Measurements from ENCODE around the gene SHH. TPM values are rescaled to one million over a fixed set of nuclear protein-coding genes. Genes with fewer than 3 reads are reported as not detected.

Gene SHH
- total and polyA plus RNA-seq, 2 of the 13 experiments (the other 11 are each of a cell fraction or from before 2014, with no cell fraction given) = 1.9 to 3.4 TPM

DNA sequence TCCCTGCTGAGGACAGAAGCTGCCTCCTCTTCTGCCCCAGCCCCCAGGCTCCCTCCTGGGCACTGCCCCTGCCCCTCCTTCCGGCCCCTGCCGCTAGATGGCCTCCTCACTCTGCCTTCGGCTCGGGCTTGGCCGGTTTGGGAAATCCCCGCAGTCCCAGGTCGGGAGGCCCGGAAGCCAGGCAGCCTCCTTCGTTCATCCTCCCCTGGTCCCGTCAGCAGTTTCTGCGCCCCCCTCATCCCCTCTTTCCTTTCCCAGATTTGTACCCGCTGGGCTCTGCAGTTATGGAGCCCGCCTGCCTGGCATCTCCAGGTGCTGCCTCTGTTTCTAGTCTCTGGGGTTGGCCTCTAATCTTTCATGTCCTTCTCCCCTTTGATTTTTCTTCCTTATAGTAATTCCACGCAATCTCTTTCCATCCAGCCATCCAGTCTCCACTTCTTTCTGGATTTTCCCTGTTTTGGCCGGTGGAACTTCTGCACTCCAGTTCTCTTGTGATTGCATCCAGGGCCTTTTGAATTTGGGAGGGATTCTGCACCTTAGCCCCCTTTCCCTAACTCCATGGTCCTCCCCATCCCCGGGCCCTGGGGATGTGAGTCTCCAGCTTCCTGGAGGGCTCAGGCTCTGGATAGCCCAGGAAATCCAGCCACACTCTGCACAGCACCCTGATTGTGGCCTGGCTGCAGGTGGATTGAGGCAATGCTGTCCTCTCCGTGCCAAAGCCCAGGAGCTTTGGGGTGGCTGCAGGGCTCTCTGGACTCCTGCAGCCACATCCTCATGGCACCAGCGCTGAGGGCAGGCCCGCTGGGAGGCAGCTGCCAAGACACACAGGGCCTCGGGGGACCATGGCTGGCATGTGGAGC, 3.3 kb upstream of the SHH start (continued):
- TF ChIP-seq, protein P1, sequence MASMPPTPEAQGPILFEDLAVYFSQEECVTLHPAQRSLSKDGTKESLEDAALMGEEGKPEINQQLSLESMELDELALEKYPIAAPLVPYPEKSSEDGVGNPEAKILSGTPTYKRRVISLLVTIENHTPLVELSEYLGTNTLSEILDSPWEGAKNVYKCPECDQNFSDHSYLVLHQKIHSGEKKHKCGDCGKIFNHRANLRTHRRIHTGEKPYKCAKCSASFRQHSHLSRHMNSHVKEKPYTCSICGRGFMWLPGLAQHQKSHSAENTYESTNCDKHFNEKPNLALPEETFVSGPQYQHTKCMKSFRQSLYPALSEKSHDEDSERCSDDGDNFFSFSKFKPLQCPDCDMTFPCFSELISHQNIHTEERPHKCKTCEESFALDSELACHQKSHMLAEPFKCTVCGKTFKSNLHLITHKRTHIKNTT (CRISPR knock-in tag; IDR thresholded peaks at IDR 0.05) = no peak
- no peak for TF ChIP-seq ZNF234 (CRISPR knock-in tag; conservative IDR thresholded peaks at IDR 0.05)
- TF ChIP-seq ZNF558 (CRISPR knock-in tag; IDR thresholded peaks at IDR 0.05; ENCODE audit: borderline replicate concordance) = no peak
- TF ChIP-seq KDM3A (CRISPR knock-in tag; IDR thresholded peaks at IDR 0.05; ENCODE audit: low read depth) = 0 out of 2 replicates have a peak, but pooled peaks have one; percentile 45
- TF ChIP-seq SSRP1 (CRISPR knock-in tag; IDR thresholded peaks at IDR 0.05) = no peak
- no peak for TF ChIP-seq ARNTL (CRISPR knock-in tag; IDR thresholded peaks at IDR 0.05)
- no peak for TF ChIP-seq ZNF33A (CRISPR knock-in tag; IDR thresholded peaks at IDR 0.05; ENCODE audit: borderline replicate concordance)
- TF ChIP-seq, protein P2, sequence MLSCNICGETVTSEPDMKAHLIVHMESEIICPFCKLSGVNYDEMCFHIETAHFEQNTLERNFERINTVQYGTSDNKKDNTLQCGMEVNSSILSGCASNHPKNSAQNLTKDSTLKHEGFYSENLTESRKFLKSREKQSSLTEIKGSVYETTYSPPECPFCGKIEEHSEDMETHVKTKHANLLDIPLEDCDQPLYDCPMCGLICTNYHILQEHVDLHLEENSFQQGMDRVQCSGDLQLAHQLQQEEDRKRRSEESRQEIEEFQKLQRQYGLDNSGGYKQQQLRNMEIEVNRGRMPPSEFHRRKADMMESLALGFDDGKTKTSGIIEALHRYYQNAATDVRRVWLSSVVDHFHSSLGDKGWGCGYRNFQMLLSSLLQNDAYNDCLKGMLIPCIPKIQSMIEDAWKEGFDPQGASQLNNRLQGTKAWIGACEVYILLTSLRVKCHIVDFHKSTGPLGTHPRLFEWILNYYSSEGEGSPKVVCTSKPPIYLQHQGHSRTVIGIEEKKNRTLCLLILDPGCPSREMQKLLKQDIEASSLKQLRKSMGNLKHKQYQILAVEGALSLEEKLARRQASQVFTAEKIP (CRISPR knock-in tag; IDR thresholded peaks at IDR 0.05; ENCODE audit: borderline replicate concordance) = no peak
- TF ChIP-seq ZNF124 (CRISPR knock-in tag; IDR thresholded peaks at IDR 0.05) = no peak
- TF ChIP-seq, protein P3, sequence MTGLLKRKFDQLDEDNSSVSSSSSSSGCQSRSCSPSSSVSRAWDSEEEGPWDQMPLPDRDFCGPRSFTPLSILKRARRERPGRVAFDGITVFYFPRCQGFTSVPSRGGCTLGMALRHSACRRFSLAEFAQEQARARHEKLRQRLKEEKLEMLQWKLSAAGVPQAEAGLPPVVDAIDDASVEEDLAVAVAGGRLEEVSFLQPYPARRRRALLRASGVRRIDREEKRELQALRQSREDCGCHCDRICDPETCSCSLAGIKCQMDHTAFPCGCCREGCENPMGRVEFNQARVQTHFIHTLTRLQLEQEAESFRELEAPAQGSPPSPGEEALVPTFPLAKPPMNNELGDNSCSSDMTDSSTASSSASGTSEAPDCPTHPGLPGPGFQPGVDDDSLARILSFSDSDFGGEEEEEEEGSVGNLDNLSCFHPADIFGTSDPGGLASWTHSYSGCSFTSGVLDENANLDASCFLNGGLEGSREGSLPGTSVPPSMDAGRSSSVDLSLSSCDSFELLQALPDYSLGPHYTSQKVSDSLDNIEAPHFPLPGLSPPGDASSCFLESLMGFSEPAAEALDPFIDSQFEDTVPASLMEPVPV (CRISPR knock-in tag; IDR thresholded peaks at IDR 0.05) = no peak
- no peak for TF ChIP-seq GFI1 (CRISPR knock-in tag; IDR thresholded peaks at IDR 0.05; ENCODE audit: borderline replicate concordance)
- no peak for TF ChIP-seq E2F2 (CRISPR knock-in tag; IDR thresholded peaks at IDR 0.05; ENCODE audit: borderline replicate concordance)
- TF ChIP-seq ZFP1 (CRISPR knock-in tag; IDR thresholded peaks at IDR 0.05) = no peak
- TF ChIP-seq, protein P4, sequence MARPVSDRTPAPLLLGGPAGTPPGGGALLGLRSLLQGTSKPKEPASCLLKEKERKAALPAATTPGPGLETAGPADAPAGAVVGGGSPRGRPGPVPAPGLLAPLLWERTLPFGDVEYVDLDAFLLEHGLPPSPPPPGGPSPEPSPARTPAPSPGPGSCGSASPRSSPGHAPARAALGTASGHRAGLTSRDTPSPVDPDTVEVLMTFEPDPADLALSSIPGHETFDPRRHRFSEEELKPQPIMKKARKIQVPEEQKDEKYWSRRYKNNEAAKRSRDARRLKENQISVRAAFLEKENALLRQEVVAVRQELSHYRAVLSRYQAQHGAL (CRISPR knock-in tag; IDR thresholded peaks at IDR 0.05; ENCODE audit: not compliant biosample characterization) = no peak
- TF ChIP-seq PHF20 (CRISPR knock-in tag; IDR thresholded peaks at IDR 0.05) = no peak
- TF ChIP-seq PHB2 (IDR thresholded peaks at IDR 0.05; ENCODE audit: partially characterized antibody) = no peak
- TF ChIP-seq ELF3 (CRISPR knock-in tag; IDR thresholded peaks at IDR 0.05) = no peak
- TF ChIP-seq ZFP36 (IDR thresholded peaks at IDR 0.05; ENCODE audit: borderline replicate concordance, low read depth, low read length, partially characterized antibody) = no peak
- 0 out of 2 replicates have a peak, but pooled peaks have one; percentile 25 for TF ChIP-seq TSC22D2 (CRISPR knock-in tag; IDR thresholded peaks at IDR 0.05; ENCODE audit: borderline replicate concordance)
- TF ChIP-seq ZNF746 (CRISPR knock-in tag; IDR thresholded peaks at IDR 0.05) = no peak
- TF ChIP-seq FOXO1 (CRISPR knock-in tag; IDR thresholded peaks at IDR 0.05) = 0 out of 2 replicates have a peak, but pooled peaks have one; percentile 27
- TF ChIP-seq TAF15 (IDR thresholded peaks at IDR 0.05; ENCODE audit: low read depth, low read length, poor library complexity, severe bottlenecking) = no peak
- TF ChIP-seq HOXD1 (CRISPR knock-in tag; IDR thresholded peaks at IDR 0.05) = no peak
- no peak for TF ChIP-seq TAF1 (CRISPR knock-in tag; IDR thresholded peaks at IDR 0.05)

All from HepG2 (cell line).